ENCODE measurements around the gene PICK1. TPM values are rescaled to one million over a fixed set of nuclear protein-coding genes. Genes with fewer than 3 reads are reported as not detected.

Gene PICK1
- total RNA-seq, 1 donor from 2014 or later = 22.9 TPM

GRCh38 chr22:38012604-38013072 is 44.6 kb upstream of the PICK1 start:
- Mint-ChIP-seq H3K36me3 (ENCODE audit: low read depth, unreplicated experiment) (peaks cover 2% of the 10 kb centered on the region), H3K27me3 (ENCODE audit: low read depth, unreplicated experiment) (no peaks in the 10 kb centered on the region), H3K4me3 (ENCODE audit: unreplicated experiment) (no peak overlapping the region), H3K4me1 (ENCODE audit: low read depth, unreplicated experiment) (peaks cover 9% of the 10 kb centered on the region), H3K9me3 (ENCODE audit: unreplicated experiment) (no peaks in the 10 kb centered on the region), H3K27ac (ENCODE audit: unreplicated experiment) (peak overlapping the region; percentile 54)
- Histone ChIP-seq H3K9ac (ENCODE audit: low read length) (no peak overlapping the region), H3K4me3 (ENCODE audit: insufficient read depth, low read depth, low read length) (peak overlapping the region; percentile 2), H4K20me1 (ENCODE audit: insufficient read depth, low read length) (no peaks in the 10 kb centered on the region), H2AFZ (ENCODE audit: low read depth, low read length) (peak overlapping the region; percentile 23), H3K4me2 (ENCODE audit: low read length) (peak overlapping the region; percentile 45), H3K4me1 (ENCODE audit: insufficient read depth, low read length) (peaks cover 15% of the 10 kb centered on the region), H3K9me3 (ENCODE audit: insufficient read depth, low read depth, low read length) (no peaks in the 10 kb centered on the region), H3K36me3 (ENCODE audit: insufficient read depth, low read length) (no peaks in the 10 kb centered on the region), H3K27ac (ENCODE audit: low read depth, low read length) (no peak overlapping the region), H3K79me2 (ENCODE audit: insufficient read depth, low read length) (no peaks in the 10 kb centered on the region), H3K27me3 (ENCODE audit: insufficient read depth, low read length) (no peaks in the 10 kb centered on the region)
- TF ChIP-seq CTCF (IDR thresholded peaks at IDR 0.05; ENCODE audit: insufficient read depth, low read depth, low read length) (no peak), EZH2 (IDR thresholded peaks at IDR 0.05; ENCODE audit: insufficient read depth, low read length) (no peak)
- FAIRE-seq = no peak
- peak; percentile 58 for DNase-seq (ENCODE audit: low read depth)

GRCh38 chr22:38014083-38014482 is 43.1 kb upstream of the PICK1 start:
- Histone ChIP-seq H3K27me3 (ENCODE audit: insufficient read depth, low read length) (no peaks in the 10 kb centered on the region), H4K20me1 (ENCODE audit: insufficient read depth, low read length) (no peaks in the 10 kb centered on the region), H3K4me3 (ENCODE audit: insufficient read depth, low read depth, low read length) (no peak overlapping the region), H3K4me2 (ENCODE audit: low read length) (no peak overlapping the region), H3K9me3 (ENCODE audit: insufficient read depth, low read depth, low read length) (no peaks in the 10 kb centered on the region), H3K9ac (ENCODE audit: low read length) (no peak overlapping the region), H2AFZ (ENCODE audit: low read depth, low read length) (no peak overlapping the region), H3K4me1 (ENCODE audit: insufficient read depth, low read length) (peaks cover 16% of the 10 kb centered on the region), H3K36me3 (ENCODE audit: insufficient read depth, low read length) (no peaks in the 10 kb centered on the region), H3K79me2 (ENCODE audit: insufficient read depth, low read length) (no peaks in the 10 kb centered on the region), H3K27ac (ENCODE audit: low read depth, low read length) (no peak overlapping the region)
- Mint-ChIP-seq H3K27ac (ENCODE audit: unreplicated experiment) (no peak overlapping the region), H3K27me3 (ENCODE audit: low read depth, unreplicated experiment) (peaks cover 4% of the 10 kb centered on the region), H3K4me3 (ENCODE audit: unreplicated experiment) (no peak overlapping the region), H3K4me1 (ENCODE audit: low read depth, unreplicated experiment) (peaks cover 10% of the 10 kb centered on the region), H3K9me3 (ENCODE audit: unreplicated experiment) (no peaks in the 10 kb centered on the region), H3K36me3 (ENCODE audit: low read depth, unreplicated experiment) (peaks cover 4% of the 10 kb centered on the region)
- no peak for DNase-seq (ENCODE audit: low read depth)
- no peak for FAIRE-seq
- TF ChIP-seq EZH2 (IDR thresholded peaks at IDR 0.05; ENCODE audit: insufficient read depth, low read length) (no peak), CTCF (IDR thresholded peaks at IDR 0.05; ENCODE audit: insufficient read depth, low read depth, low read length) (no peak)

All from astrocyte (in vitro differentiated cells and primary cell).